ENCODE results near the gene ZNF772. TPM values are rescaled to one million over a fixed set of nuclear protein-coding genes. Genes with fewer than 3 reads are reported as not detected.

Gene ZNF772
- polyA plus RNA-seq, 1 of the 3 experiments (the other 2 are of a cell fraction) = 0.99 TPM

GRCh38 chr19:57435062-57435978 is 42.0 kb downstream of the ZNF772 start, which contains the start of gene ZNF749 (continued):
- TF ChIP-seq EP300 (IDR thresholded peaks at IDR 0.05; ENCODE audit: borderline replicate concordance in 1 of 2, low read depth in 1 of 2, low read length in 1 of 2) = no peak; a peak in 1 of 4 replicates
- TF ChIP-seq SIN3A (IDR thresholded peaks at IDR 0.05; ENCODE audit: borderline replicate concordance, low read depth, low read length) = 0 out of 2 replicates have a peak, but pooled peaks have one; percentile 40
- no peak for TF ChIP-seq RCOR1 (IDR thresholded peaks at IDR 0.05; ENCODE audit: low read length)
- TF ChIP-seq FOXM1 (IDR thresholded peaks at IDR 0.05; ENCODE audit: low read depth) = no peak
- TF ChIP-seq FOXJ3 (CRISPR knock-in tag; IDR thresholded peaks at IDR 0.05) = no peak
- no peak for TF ChIP-seq NFIC (IDR thresholded peaks at IDR 0.05; ENCODE audit: borderline replicate concordance)
- TF ChIP-seq CTCF (IDR thresholded peaks at IDR 0.05) = no peak
- no peak for TF ChIP-seq JUND (IDR thresholded peaks at IDR 0.05)
- TF ChIP-seq MXI1 (IDR thresholded peaks at IDR 0.05; ENCODE audit: low read depth, low read length) = peak; percentile 95
- TF ChIP-seq YY1 (IDR thresholded peaks at IDR 0.05; ENCODE audit: low read depth) = peak; percentile 71; the same call in 1 of the 2 replicates
- peak; percentile 78 for TF ChIP-seq PBX3 (IDR thresholded peaks at IDR 0.05)
- 0 out of 2 replicates have a peak, but pooled peaks have one; percentile 9 for TF ChIP-seq RFX5 (IDR thresholded peaks at IDR 0.05; ENCODE audit: low read length)
- peak; percentile 94 for TF ChIP-seq CHD2 (IDR thresholded peaks at IDR 0.05; ENCODE audit: low read length, partially characterized antibody)
- no peak for TF ChIP-seq GATA2 (CRISPR knock-in tag; IDR thresholded peaks at IDR 0.05)
- TF ChIP-seq ZBTB33 (IDR thresholded peaks at IDR 0.05; ENCODE audit: borderline replicate concordance, low read depth) = no peak
- TF ChIP-seq TEAD4 (IDR thresholded peaks at IDR 0.05; ENCODE audit: borderline replicate concordance, insufficient read depth) = no peak
- no peak for TF ChIP-seq MEF2A (IDR thresholded peaks at IDR 0.05; ENCODE audit: borderline replicate concordance, low read depth)
- TF ChIP-seq FOSL2 (IDR thresholded peaks at IDR 0.05; ENCODE audit: borderline replicate concordance, low read depth) = no peak
- no peak for TF ChIP-seq RXRA (IDR thresholded peaks at IDR 0.05; ENCODE audit: borderline replicate concordance, low read depth)
- no peak for TF ChIP-seq IRF3 (IDR thresholded peaks at IDR 0.05; ENCODE audit: low read depth, low read length)
